Transverse colon (tissue), 4 donors: Measurements from ENCODE around the gene TMEM45A. TPM values are rescaled to one million over a fixed set of nuclear protein-coding genes. Genes with fewer than 3 reads are reported as not detected.

ENCODE experiments used
- DNase-seq: peaks from one replicate; pipeline ENCODE4 v3.0.0-alpha.2; 2019
- H3K27ac ChIP-seq, 4 donors: fragments of 200-600 bp; sonication (generic); 2 replicates each; pipeline ENCODE4 v1.5.1; 2016 to 2018; ENCODE audit warnings: inconsistent platforms in 4 of 4
- H3K27me3 ChIP-seq: fragments of 200-600 bp; sonication (generic); 2 replicates; pipeline ENCODE4 v1.5.1; 2017; ENCODE audit warnings: inconsistent platforms
- H3K36me3 ChIP-seq, 4 donors: fragments of 200-600 bp; sonication (generic); 2 replicates each; pipeline ENCODE4 v1.5.1; 2017 to 2019; ENCODE audit warnings: inconsistent platforms in 4 of 4
- H3K4me1 ChIP-seq, 4 donors: fragments of 200-600 bp; sonication (generic); 2 replicates each; pipeline ENCODE4 v1.5.1; 2017 to 2020; ENCODE audit warnings: inconsistent platforms in 4 of 4
- H3K4me3 ChIP-seq, 4 donors: fragments of 200-600 bp; sonication (generic); 1 replicate in 1 of 4; 2 replicates in 3 of 4; pipeline versions ENCODE4 v1.5.1 to v1.6.1; 2017 to 2019; ENCODE audit warnings: inconsistent platforms in 4 of 4
- H3K9me3 ChIP-seq, 2 donors: fragments of 200-600 bp; sonication (generic); 2 replicates each; pipeline ENCODE4 v1.5.1; 2017 to 2019; ENCODE audit warnings: inconsistent platforms in 2 of 2
- CTCF ChIP-seq, 5 experiments: fragments of 200-600 bp in 3 of 5; fragments of 450-650 bp in 2 of 5; sonication (generic) in 3 of 5; IDR thresholded peaks; 1 replicate in 2 of 5; 2 replicates in 3 of 5; pipeline ENCODE4 v1.5.1; 2016 to 2017; ENCODE audit warnings: antibody characterized with exemption in 5 of 5, inconsistent platforms in 3 of 5, mild to moderate bottlenecking in 2 of 5, moderate library complexity in 1 of 5
- EP300 ChIP-seq: sonication (generic); formaldehyde crosslinking; IDR thresholded peaks from one replicate; pipeline ENCODE4 v1.6.1; 2017; ENCODE audit warnings: antibody characterized with exemption, low read depth
- POLR2A ChIP-seq: fragments of 450-650 bp; IDR thresholded peaks from one replicate; pipeline ENCODE4 v1.6.1; 2016; ENCODE audit warnings: antibody characterized with exemption, mild to moderate bottlenecking, moderate library complexity
- POLR2AphosphoS5 ChIP-seq, 3 donors: sonication (generic); formaldehyde crosslinking; IDR thresholded peaks; one replicate each; pipeline ENCODE4 v1.6.1; 2016; ENCODE audit warnings: antibody characterized with exemption in 3 of 3
- WGBS, 2 donors: methylation state at CpG; one replicate each; pipeline ENCODE4 v1.1.5; 2018; ENCODE audit warnings: low coverage in 1 of 2; 5-methylcytosine and 5-hydroxymethylcytosine counted together
- in situ Hi-C, 4 donors: fragments of 200-750 bp; cut with MboI; loops; one replicate each; pipeline versions ENCODE4 v1.15.0 to v1.15.1; 2017; ENCODE audit warnings: low sequenced_read_pairs in 3 of 4, low pct_ligation_motif_present in 1 of 4, low pct_unique_long_range_greater_than_20kb in 1 of 4
- intact Hi-C: fragments of 100-400 bp; cut with DNase I; formaldehyde crosslinking; loops from one replicate; pipeline ENCODE4 v1.15.1; 2023; ENCODE audit warnings: low total_unique reads
- total RNA-seq, 4 donors: library from RNA; depleted of rRNA; stranded (reverse); fragments of >200 nt; gene quantifications; one replicate each; pipeline ENCODE4 v1.1.0, GENCODE V29; 2016

TMEM45A gene
- total RNA-seq, 4 donors from 2014 or later = 0.60 to 4.1 (median 1.5) TPM

- 97 to 100% methylated on average over 1 of the region's 1 CpG for WGBS, 2 donors
- intact Hi-C loops = no loop called here
Measured at GRCh38 chr3:100457811-100458210, 34.6 kb upstream of the TMEM45A start.

GRCh38 chr3:100458814-100459213, 33.6 kb upstream of the TMEM45A start:
- no peak for TF ChIP-seq POLR2A
- no peak for TF ChIP-seq EP300
- no peak for TF ChIP-seq CTCF (IDR thresholded peaks at IDR 0.05)
- Histone ChIP-seq H3K4me1 (no peaks in the 10 kb centered on the region), H3K27me3 (no peaks in the 10 kb centered on the region), H3K36me3 (no peaks in the 10 kb centered on the region), H3K4me3 (no peak overlapping the region), H3K27ac (no peak overlapping the region), H3K9me3 (no peaks in the 10 kb centered on the region)
- DNase-seq = no peak
- 100% methylated on average over 1 of the region's 1 CpG; no CpG with 5 or more reads in 1 of the 2 donors for WGBS, 2 donors
- intact Hi-C loops = no loop called here
- in situ Hi-C loops = no loop called here

More at GRCh38 chr3:100457811-100458210, 34.6 kb upstream of the TMEM45A start:
- H3K4me1 ChIP-seq = no peaks in the 10 kb centered on the region
- H3K9me3 ChIP-seq = no peaks in the 10 kb centered on the region
- in situ Hi-C loops = no loop called here
- no peaks in the 10 kb centered on the region for H3K27me3 ChIP-seq
- TF ChIP-seq CTCF (IDR thresholded peaks at IDR 0.05) (no peak), POLR2AphosphoS5 (IDR thresholded peaks at IDR 0.05) (no peak), EP300 (no peak), POLR2A (no peak)
- no peak for DNase-seq
- no peaks in the 10 kb centered on the region for H3K36me3 ChIP-seq
- no peak overlapping the region for H3K27ac ChIP-seq
- H3K4me3 ChIP-seq = no peak overlapping the region

- no peaks in the 10 kb centered on the region for H3K9me3 ChIP-seq
- H3K4me3 ChIP-seq = no peak overlapping the region
- DNase-seq = no peak
- no peaks in the 10 kb centered on the region for H3K4me1 ChIP-seq
- in situ Hi-C loops (loop anchor here (5.0 to 10.0 kb wide), 3 partner anchors 122 to 132 kb away; no protein-coding TSS in a partner anchor), intact Hi-C loops (no loop called here)
- 0 to 3% methylated on average over 1 to 3 of the region's 3 CpGs for WGBS, 2 donors
- no peak for TF ChIP-seq POLR2A
- peak; percentile 61 to 79 (median 67) for TF ChIP-seq CTCF (IDR thresholded peaks at IDR 0.05)
- no peaks in the 10 kb centered on the region for H3K36me3 ChIP-seq
- no peaks in the 10 kb centered on the region for H3K27me3 ChIP-seq
- no peak overlapping the region for H3K27ac ChIP-seq
Measured at GRCh38 chr3:100463002-100463401, 29.4 kb upstream of the TMEM45A start.

- Histone ChIP-seq H3K27ac (no peak overlapping the region), H3K4me3 (no peak overlapping the region), H3K36me3 (no peaks in the 10 kb centered on the region), H3K9me3 (no peaks in the 10 kb centered on the region), H3K4me1 (no peaks in the 10 kb centered on the region), H3K27me3 (no peaks in the 10 kb centered on the region)
- DNase-seq = no peak
- no peak for TF ChIP-seq CTCF (IDR thresholded peaks at IDR 0.05)
- TF ChIP-seq EP300 = no peak
- no peak for TF ChIP-seq POLR2AphosphoS5 (IDR thresholded peaks at IDR 0.05)
- no peak for TF ChIP-seq POLR2A
- 75 to 76% methylated on average over 3 of the region's 3 CpGs for WGBS, 2 donors
- in situ Hi-C loops (loop anchor here (5.0 to 10.0 kb wide), 3 partner anchors 121 to 131 kb away; no protein-coding TSS in a partner anchor), intact Hi-C loops (loop anchor here (2.0 kb wide), 1 partner anchor 127 kb away; no protein-coding TSS in a partner anchor)
Measured at GRCh38 chr3:100463646-100464155, 28.7 kb upstream of the TMEM45A start.
